HG03175 (cell line): ENCODE measurements around the gene GHDC.
"Not testable (repeated sequence)": the region's sequence is repeated elsewhere in the genome, so short reads cannot be mapped to it uniquely, and the experiment has no call there.

Experiments used
- ATAC-seq: cut with Tn5 transposase; IDR thresholded peaks from one replicate; pipeline ENCODE4 v1.9.1; 2021; ENCODE audit warnings: mild to moderate bottlenecking, moderate library complexity; ENCODE audit not compliant: unreplicated experiment

Gene GHDC, protein sequence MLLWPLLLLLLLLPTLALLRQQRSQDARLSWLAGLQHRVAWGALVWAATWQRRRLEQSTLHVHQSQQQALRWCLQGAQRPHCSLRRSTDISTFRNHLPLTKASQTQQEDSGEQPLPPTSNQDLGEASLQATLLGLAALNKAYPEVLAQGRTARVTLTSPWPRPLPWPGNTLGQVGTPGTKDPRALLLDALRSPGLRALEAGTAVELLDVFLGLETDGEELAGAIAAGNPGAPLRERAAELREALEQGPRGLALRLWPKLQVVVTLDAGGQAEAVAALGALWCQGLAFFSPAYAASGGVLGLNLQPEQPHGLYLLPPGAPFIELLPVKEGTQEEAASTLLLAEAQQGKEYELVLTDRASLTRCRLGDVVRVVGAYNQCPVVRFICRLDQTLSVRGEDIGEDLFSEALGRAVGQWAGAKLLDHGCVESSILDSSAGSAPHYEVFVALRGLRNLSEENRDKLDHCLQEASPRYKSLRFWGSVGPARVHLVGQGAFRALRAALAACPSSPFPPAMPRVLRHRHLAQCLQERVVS

DNA sequence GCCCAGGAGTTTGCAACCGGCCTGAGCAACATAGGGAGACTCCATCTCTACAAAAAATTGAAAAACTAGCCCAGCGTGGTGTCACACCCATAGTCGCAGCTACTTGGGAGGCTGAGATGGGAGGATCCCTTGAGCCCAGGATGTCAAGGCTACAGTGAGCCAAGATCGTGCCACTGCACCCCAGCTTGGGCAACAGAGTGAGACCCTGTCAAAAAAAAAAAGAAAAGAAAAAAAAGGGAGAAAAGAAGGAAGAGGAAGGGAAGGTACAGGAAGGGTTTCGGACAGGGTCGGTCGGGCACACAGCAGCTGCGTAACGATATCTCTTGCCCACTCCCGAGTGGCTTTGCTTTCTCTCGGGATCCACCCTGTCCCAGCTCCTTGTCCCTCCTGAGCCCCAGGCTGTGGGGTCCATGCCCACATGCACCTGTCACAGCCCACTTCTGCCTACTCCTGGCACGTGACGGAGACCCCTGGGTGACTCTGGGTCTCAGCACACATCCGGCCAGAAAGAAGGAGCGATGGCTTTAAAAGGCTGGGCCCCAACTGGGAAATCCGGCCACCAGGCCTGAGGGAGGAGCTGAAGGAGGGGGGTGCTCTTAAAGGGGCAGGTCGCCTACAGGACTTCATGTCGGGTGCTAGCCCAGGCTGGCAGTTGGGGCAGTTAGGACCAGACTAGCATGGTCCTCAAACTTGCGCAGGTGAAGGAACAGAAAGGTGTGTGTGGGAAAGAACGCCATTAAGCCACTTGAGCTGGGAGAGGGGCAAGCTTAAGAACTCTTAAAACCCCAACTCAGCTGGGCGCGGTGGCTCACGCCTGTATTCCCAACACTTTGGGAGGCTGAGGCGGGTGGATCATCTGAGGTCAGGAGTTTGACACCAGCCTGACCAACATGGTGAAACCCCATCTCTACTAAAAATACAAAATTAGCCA lies at the start of gene GHDC:
GHDC (minus strand) TSS at position 526 of the 931 bp plus-strand sequence. CDS start 913 bp downstream, outside the sequence.
- peak; percentile 90 for ATAC-seq

DNA sequence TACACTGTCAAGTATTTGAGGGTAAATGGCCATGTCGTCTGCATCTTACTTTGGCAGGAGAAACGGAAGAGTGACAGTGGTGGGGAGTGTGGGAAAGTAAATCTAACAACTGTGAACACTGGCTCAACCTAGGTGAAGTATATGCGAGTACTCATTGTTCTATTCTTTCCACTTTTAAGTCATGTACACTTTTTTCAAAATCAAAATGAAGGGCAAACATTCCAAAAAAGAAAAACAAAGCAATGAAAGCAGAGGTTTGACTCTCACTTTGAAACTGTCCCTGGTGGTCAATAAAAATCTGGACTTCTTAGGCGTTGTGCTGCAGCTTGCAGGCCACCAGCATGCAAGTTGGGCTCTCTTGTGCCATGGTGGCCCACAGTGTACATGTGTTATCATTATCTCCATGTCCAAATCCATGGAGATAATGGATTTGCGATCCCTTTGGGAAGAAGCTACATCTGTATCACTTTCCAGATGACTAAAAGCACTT lies 49.2 kb upstream of the GHDC start:
- no peak for ATAC-seq

DNA sequence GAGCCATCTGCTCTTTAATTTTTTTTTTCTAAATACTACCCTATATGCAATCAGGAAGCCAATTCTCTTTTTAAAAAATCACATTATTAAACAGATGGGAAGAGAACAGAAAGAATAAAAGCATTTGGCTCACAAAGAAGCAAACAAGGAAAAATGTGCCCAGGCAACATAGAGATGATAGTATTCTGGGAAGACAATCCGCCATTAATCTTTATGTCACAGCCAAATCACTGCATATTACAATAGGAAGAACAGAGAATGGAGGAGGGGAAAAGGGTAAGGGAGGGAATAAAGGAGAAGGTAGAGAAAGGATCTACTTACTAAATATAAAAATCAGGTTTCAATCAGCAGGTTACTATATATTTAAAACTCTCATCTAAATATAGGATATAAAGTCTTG lies 47.6 kb upstream of the GHDC start:
- ATAC-seq = no peak

DNA sequence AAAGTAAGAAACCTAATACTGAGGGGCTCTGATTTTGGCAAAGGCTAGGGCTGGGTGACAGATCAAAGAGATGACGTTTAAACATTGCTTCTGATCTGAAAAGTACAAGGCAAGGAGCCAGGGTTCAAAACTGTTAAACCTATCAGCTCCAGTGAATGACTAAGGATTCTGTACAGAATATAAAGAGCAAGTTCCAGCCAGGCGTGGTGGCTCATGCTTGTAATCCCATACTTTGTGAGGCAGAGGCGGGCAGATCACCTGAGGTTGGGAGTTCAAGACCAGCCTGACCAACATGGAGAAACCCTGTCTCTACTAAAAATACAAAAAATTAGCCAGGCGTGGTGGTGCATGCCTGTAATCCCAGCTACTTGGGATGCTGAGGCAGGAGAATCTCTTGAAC lies 46.6 kb upstream of the GHDC start:
- ATAC-seq = not testable (repeated sequence)

- ATAC-seq = no peak
Observed at GRCh38 chr17:42240201-42240600, 45.9 kb upstream of the GHDC start.

- ATAC-seq = not testable (repeated sequence)
Observed at GRCh38 chr17:42239576-42239975, 45.3 kb upstream of the GHDC start.

DNA sequence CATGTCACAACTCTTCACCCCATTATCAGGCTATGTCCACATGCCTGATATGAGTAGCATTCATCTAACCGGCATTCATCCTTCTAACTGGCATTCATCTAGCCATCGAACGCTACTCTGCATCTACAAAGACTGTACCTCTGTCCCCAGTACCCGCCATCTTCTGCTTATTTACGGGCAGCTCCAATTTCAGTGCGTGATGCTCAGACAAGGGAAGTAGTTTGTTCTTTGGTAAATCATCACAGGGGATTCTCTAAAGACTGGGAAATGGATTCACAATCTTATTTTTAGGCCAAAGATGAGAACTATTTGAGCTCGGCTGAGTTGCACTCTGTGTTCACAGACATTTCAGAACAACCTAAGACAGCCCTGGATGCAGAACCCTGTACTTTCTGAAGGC lies 42.5 kb upstream of the GHDC start:
- ATAC-seq = no peak

GRCh38 chr17:42233994-42234393 lies 39.7 kb upstream of the GHDC start:
- no peak for ATAC-seq

DNA sequence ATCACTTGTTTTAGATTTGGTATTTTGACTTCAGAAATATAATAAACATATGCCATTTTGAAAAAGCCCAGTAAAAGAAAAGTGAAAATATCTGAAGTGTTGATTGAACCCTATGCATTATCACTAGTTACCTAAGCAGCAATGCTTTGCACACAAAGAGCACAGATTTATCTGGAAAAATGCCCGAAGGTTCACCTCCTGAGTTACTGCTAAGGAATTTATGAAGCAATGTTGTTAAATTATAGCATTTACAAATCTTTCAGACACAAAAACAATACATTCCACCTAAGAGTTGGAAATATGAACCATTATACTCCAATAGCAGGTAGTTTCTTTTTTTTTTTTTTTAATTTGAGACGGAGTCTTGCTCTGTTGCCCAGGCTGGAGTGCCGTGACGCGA lies 38.9 kb upstream of the GHDC start:
- ATAC-seq = no peak

DNA sequence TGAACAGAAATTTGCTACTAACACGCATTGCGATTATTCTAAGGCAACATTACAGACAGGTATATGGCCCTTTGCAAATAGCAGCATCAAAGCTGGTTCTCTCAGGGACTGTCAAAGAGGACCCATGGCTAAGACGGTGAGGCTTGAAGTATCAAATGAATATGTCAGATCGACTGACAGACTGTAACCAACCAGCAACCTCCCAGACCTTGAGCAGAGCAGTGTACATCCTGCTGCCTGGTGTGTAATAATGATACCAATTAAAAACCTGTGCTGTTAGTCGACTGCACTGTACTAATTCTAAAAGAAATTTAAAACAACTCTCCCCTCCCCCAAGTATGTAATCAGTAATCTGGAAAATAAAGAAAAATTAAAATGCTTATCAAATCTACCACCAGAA lies 35.9 kb upstream of the GHDC start:
- ATAC-seq = no peak

DNA sequence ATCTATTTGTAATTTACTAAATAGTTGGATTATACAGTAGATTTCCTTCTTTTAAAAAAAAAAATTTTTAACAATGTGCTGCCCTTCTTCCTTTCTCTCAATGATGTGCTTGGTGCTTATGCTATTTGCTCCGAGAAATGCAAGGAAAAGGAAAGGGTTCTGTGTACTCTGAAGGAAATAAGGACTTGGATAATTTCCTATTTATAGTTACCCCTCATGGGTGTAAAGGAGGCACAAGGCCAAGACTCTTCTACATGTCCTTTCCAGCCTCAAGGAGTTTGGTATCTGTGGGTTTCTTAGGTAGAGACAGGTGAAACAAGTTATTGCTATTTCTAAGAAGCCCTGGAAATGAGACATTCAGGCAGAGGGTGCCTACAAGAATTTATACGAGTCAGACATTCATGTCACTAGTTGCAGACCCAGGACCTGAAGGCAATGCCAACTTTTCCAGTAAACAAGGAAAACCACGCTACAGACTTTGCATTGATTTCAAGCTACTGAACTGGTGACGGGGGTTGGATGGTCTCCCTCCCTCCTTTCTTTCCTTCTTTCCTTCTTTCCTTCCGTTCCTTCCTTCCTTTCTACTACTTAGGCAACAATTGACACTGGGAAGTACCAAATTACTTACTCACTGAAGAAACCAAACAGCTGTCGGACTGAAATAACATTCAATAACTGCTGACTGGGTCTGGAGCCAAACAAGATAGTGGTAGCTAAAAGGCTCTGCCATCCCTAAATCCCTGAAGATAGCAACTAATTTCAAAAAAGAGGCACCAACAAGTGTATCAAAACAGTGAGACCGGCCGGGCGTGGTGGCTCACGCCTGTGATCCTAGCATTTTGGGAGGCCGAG lies 33.8 kb upstream of the GHDC start:
- ATAC-seq = no peak

GRCh38 chr17:42225646-42226045 lies 31.4 kb upstream of the GHDC start:
- no peak for ATAC-seq

GRCh38 chr17:42224651-42225050 lies 30.4 kb upstream of the GHDC start:
- ATAC-seq = no peak

DNA sequence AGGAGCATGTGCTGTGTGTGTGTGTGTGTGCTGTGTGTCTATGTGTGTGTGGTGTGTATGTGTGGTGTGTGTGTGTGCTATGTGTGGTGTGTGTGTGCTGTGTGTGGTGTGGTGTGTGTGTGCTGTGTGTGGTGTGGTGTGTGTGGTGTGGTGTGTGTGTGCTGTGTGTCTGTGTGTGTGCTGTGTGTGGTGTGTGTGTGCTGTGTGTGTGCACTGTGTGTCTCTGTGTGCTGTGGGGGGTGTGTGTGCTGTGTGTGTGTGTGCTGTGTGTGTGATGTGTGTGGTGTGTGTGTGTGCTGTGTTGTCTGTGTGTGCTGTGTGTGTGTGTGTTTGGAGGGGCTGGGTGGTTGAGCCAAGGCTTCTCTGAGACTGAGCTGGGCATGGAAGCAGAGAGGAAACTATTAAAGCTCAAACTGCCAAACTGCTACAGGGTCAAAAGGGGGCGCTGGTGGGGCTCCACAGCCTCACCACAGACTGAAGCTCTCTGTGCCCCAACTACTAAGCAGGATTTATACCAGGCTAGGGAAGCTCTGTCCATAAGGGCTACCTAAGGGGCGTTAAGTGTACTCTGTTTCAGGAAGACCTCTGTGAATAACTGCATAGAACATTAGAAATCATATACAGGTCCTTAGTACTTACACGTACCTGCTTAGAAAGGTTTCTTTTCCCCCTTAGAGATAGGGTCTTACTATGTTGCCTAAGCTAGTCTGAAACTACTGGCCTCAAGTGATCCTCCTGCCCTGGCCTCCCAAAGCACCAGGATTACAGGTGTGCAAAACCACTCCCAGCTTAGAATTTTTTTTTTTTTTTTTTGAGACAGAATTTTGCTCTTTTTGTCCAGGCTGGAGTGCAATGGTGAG lies 27.8 kb upstream of the GHDC start:
- no peak for ATAC-seq

GRCh38 chr17:42219280-42219679 lies 25.0 kb upstream of the GHDC start:
- not testable (repeated sequence) for ATAC-seq

DNA sequence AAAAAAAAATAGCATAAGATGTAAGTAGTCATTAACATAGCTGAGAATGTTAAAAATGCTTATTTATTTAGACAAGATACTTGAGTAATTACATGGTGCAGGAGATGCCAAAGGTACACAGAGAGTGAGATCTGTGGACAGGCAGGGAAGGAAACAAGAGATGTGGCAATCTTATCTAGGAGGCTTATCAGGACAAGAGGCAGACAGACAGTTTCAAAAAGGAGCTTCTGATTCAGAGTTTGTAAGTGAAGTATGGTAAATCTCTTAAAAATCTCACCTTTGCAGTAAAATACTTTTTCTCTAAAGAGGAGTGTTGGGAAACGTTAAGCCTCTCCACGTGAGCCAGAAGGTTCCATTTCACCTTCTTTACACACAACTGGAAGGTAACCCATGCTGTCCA lies 19.9 kb upstream of the GHDC start:
- no peak for ATAC-seq

DNA sequence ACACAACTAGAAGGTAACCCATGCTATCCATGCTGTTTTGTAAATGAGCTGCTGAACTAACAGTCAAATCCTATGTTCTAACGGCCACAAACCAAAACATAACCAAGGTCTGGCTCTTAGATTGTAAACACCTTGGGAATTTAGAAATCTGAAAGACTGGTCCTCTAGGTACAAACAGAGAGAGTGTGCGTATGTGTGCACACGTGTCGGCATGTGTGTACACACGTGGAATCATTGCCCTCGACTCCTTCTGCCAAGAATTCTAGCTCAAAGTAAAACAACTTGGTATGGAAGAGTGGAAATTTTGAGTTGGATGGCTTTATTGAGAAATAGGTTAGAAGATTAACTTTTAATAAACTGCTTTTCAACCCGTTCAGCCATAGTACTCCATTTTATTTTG lies 18.1 kb upstream of the GHDC start:
- ATAC-seq = no peak

DNA sequence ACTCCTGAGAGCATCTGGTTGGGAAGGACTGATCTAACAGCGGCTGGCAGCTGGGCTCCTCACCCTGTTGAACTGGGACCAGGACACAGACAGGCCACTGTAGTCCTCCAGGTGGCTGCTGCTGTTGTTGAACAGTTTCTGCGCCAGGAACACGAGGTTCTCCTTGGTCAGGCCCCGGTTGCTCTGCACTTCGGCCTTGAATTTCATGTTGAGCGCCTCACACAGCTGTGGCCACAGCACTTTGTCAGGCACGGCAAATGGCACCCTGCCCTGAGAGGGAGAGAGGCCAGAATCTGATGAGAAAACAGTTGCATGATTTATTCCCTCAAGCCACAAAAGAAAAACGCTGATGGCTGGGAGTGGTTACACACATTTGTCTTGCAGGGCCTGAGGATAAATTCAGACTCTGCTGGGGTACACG lies 17.6 kb upstream of the GHDC start:
- not testable (repeated sequence) for ATAC-seq

GRCh38 chr17:42210046-42210445 lies 15.8 kb upstream of the GHDC start:
- ATAC-seq = no peak
